ENCODE measurements around the gene KIAA0825.

- TF ChIP-seq CTCF (IDR thresholded peaks at IDR 0.05; ENCODE audit: low read depth, low read length, poor library complexity, severe bottlenecking) (no peak), EZH2phosphoT487 (IDR thresholded peaks at IDR 0.05; ENCODE audit: borderline replicate concordance, low read length) (no peak)
Observed at GRCh38 chr5:94538260-94538659, 80.1 kb downstream of the KIAA0825 start.
